GM19324 (cell line): Measurements from ENCODE around the gene AJUBA.
"Not testable (repeated sequence)": the region's sequence is repeated elsewhere in the genome, so short reads cannot be mapped to it uniquely, and the experiment has no call there.

Experiments used
- ATAC-seq: cut with Tn5 transposase; IDR thresholded peaks from one replicate; pipeline ENCODE4 v1.9.1; 2021; ENCODE audit warnings: mild to moderate bottlenecking, moderate library complexity; ENCODE audit not compliant: unreplicated experiment, low FRiP score

Gene AJUBA

GRCh38 chr14:22955702-22956569 lies 26.4 kb downstream of the AJUBA start:
- ATAC-seq = peak; percentile 28

- no peak for ATAC-seq
These were observed 29.9 kb downstream of the AJUBA start for GRCh38 chr14:22952418-22952817.

GRCh38 chr14:22951795-22952194 lies 30.6 kb downstream of the AJUBA start:
- ATAC-seq = not testable (repeated sequence)

- no peak for ATAC-seq
These were observed 36.7 kb downstream of the AJUBA start for GRCh38 chr14:22945642-22946041.

GRCh38 chr14:22939684-22940083 lies 42.7 kb downstream of the AJUBA start:
- no peak for ATAC-seq

- no peak for ATAC-seq
These were observed 47.2 kb downstream of the AJUBA start for GRCh38 chr14:22935156-22935555.

GRCh38 chr14:22932146-22932545 lies 50.2 kb downstream of the AJUBA start:
- ATAC-seq = no peak

- ATAC-seq = peak; percentile 2
These were observed 52.4 kb downstream of the AJUBA start for GRCh38 chr14:22929961-22930364.

GRCh38 chr14:22929104-22929960 lies 53.0 kb downstream of the AJUBA start, which contains the start of gene PRMT5:
TSS of gene PRMT5 (minus strand) at chr14:22929376. CDS start at chr14:22929361, 15 bp downstream.
- ATAC-seq = peak; percentile 89

- ATAC-seq = no peak
These were observed 53.9 kb downstream of the AJUBA start for GRCh38 chr14:22928237-22929103.

- no peak for ATAC-seq
These were observed 56.0 kb downstream of the AJUBA start for GRCh38 chr14:22926316-22926715.

- no peak for ATAC-seq
These were observed 56.8 kb downstream of the AJUBA start for GRCh38 chr14:22925513-22925912.

GRCh38 chr14:22923746-22924145 lies 58.6 kb downstream of the AJUBA start:
- ATAC-seq = no peak

- ATAC-seq = no peak
These were observed 60.1 kb downstream of the AJUBA start for GRCh38 chr14:22922294-22922693.
